ENCODE data around the gene CDH3. TPM values are rescaled to one million over a fixed set of nuclear protein-coding genes. Genes with fewer than 3 reads are reported as not detected.

The CDH3 gene
- total RNA-seq, 1 donor from 2014 or later, result not detected

DNA sequence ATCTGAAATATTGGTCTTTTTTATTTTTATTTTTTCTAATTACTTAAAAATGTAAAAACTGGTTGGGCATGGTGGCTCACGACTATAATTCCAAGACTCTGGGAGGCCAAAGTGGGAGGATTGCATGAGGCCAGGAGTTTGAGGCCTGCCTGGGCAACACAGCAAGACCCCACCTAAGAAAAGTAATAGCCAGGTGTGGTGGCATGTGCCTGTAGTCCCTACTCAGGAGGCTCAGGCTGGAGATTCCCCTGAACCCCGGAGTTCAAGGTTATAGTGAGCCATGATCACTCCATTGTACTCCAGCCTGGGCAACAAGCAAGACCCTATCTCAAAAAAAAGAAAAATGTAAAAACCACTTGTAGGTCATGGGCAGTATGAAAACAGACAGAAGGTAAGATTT is 36.8 kb upstream of the CDH3 start:
- Mint-ChIP-seq H3K9me3 (peaks cover 2% of the 10 kb centered on the region), H3K4me3 (no peak overlapping the region), H3K36me3 (ENCODE audit: low read depth) (no peaks in the 10 kb centered on the region), H3K4me1 (no peaks in the 10 kb centered on the region), H3K27me3 (no peaks in the 10 kb centered on the region), H3K27ac (no peak overlapping the region)
- no peak for DNase-seq
- no peak for TF ChIP-seq CTCF (IDR thresholded peaks at IDR 0.05)
- intact Hi-C loops (cut with micrococcal nuclease), result no loop called here
- POLR2A ChIA-PET, result no interaction called here
- CTCF ChIA-PET, result no interaction called here
- ATAC-seq (ENCODE audit: low read depth), result no peak

DNA sequence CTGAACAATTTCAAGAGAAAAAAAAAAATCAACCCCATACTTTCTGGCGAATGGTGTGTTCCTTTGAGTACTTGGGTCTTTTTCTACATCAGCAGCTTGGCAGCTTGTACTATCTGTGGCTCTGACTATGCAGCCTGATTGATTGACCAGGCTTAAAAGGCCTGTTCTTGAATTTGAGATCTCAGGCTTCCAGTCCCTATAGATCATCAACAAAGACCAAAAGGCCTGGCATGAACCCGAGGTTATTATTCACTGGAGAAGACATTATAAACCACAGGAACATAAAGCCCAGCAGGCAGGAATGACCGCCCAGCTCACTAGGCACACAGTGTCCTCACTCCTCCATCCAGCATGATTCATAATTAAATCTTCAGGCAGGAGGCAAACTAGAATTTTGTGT is 32.1 kb upstream of the CDH3 start:
- Mint-ChIP-seq H3K27me3 (no peaks in the 10 kb centered on the region), H3K36me3 (ENCODE audit: low read depth) (no peaks in the 10 kb centered on the region), H3K4me1 (no peaks in the 10 kb centered on the region), H3K4me3 (no peak overlapping the region), H3K27ac (no peak overlapping the region), H3K9me3 (peaks cover 15% of the 10 kb centered on the region)
- DNase-seq, result no peak
- ChIA-PET CTCF (no interaction called here), POLR2A (no interaction called here)
- intact Hi-C loops (cut with micrococcal nuclease), result no loop called here
- no peak for ATAC-seq (ENCODE audit: low read depth)
- no peak for TF ChIP-seq CTCF (IDR thresholded peaks at IDR 0.05)

GRCh38 chr16:68617734-68618133 is 27.4 kb upstream of the CDH3 start:
- Mint-ChIP-seq H3K36me3 (ENCODE audit: low read depth) (no peaks in the 10 kb centered on the region), H3K9me3 (peaks cover 13% of the 10 kb centered on the region), H3K4me1 (no peaks in the 10 kb centered on the region), H3K4me3 (no peak overlapping the region), H3K27me3 (no peaks in the 10 kb centered on the region), H3K27ac (no peak overlapping the region)
- intact Hi-C loops (cut with micrococcal nuclease), result no loop called here
- ATAC-seq (ENCODE audit: low read depth), result no peak
- DNase-seq, result no peak
- no peak for TF ChIP-seq CTCF (IDR thresholded peaks at IDR 0.05)
- ChIA-PET POLR2A (no interaction called here), CTCF (no interaction called here)

DNA sequence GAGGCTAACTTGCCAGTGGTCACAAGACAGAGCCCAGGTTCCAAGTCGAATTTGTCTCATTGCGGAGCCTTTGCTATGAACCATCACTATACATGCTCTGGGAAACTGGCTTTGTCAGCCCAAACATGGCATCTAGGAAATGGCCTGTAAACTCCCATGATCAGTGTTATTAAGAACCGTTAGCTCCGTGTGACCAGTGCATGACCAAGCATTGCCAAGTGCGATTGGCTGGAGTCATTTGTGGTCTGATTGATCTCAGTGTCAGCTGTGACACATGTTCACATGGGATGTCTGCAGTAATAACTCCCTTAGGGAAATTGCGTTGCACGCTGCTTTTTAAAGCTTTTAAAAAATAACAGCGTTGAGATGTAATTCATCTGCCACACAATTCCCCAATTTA is 18.6 kb upstream of the CDH3 start:
- Mint-ChIP-seq H3K36me3 (ENCODE audit: low read depth) (no peaks in the 10 kb centered on the region), H3K4me3 (no peak overlapping the region), H3K9me3 (peaks cover 2% of the 10 kb centered on the region), H3K4me1 (no peaks in the 10 kb centered on the region), H3K27me3 (peaks cover 2% of the 10 kb centered on the region), H3K27ac (no peak overlapping the region)
- ChIA-PET POLR2A (no interaction called here), CTCF (no interaction called here)
- intact Hi-C loops (cut with micrococcal nuclease), result no loop called here
- ATAC-seq (ENCODE audit: low read depth) (no peak), DNase-seq (no peak)
- no peak for TF ChIP-seq CTCF (IDR thresholded peaks at IDR 0.05)

DNA sequence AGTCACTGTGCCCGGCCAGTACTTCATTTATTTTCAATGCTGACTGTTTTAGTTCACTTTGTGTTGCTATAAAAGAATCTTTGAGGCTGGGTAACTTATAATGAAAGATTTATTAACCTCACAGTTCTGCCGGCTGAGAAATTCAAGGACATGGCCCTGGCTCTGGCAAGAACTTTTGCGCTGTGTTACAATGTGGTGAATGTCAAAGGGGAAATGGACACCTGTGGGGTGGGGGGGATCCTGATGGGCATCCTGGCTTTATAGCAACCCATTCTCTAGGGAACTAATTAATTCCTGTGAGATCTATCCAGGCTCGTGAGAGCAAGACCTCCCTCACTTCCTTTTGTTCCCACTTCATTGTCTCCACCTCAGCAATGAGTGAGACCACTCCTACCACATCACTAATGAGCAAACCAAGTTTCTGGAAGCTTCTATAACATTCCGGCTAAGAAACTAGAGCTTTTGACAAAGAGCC is 17.1 kb upstream of the CDH3 start:
- H3K4me1 Mint-ChIP-seq, result no peaks in the 10 kb centered on the region
- H3K4me3 Mint-ChIP-seq, result no peak overlapping the region
- H3K27ac Mint-ChIP-seq, result no peak overlapping the region
- no peaks in the 10 kb centered on the region for H3K9me3 Mint-ChIP-seq
- no peaks in the 10 kb centered on the region for H3K36me3 Mint-ChIP-seq (ENCODE audit: low read depth)
- peaks cover 2% of the 10 kb centered on the region for H3K27me3 Mint-ChIP-seq
- ChIA-PET POLR2A (no interaction called here), CTCF (no interaction called here)
- DNase-seq, result no peak
- ATAC-seq (ENCODE audit: low read depth), result no peak
- no peak for TF ChIP-seq CTCF (IDR thresholded peaks at IDR 0.05)
- intact Hi-C loops (cut with micrococcal nuclease), result no loop called here

Data from activated B cell treated with CpG ODN at 0.5 μM for 24 hours (primary cell).